ENCODE data around the gene ZNF69.
"Not testable (repeated sequence)": the region's sequence is repeated elsewhere in the genome, so short reads cannot be mapped to it uniquely, and the experiment has no call there.

ZNF69 gene

DNA sequence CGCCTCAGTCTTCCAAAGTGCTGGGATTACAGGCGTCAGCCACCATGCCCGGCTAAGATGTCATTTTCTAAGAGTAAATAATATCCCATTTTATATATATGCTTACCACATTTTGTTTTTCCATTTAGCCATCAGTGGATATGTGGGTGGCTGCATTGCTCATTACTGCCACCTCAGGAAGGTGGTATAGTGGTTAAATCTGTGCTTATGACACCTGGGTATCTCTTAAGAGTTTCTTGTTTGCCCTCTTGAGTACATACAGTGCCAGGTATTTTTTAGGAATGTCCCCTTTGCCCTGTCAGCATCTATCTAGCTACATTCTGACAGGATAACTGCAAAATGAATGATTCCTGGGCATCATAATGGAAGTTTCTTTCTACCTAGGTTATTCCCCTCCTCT is 14.6 kb downstream of the ZNF69 start:
- DNase-seq, result no peak

DNA sequence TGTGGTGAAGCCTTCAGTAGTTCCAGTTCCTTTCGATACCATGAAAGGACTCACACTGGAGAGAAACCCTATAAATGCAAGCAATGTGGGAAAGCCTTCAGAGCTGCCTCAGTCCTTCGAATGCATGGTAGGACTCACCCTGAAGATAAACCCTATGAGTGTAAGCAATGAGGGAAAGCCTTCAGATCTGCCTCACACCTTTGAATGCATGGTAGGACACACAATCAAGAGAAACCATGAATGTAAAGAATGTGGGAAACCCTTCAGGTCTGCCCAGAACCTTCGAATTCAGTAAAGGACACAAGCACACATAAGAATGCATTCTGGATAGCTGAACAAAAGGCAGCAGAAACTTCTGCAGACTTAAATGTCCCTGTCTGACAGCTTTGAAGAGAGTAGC is 18.3 kb downstream of the ZNF69 start:
- DNase-seq, result no peak

- not testable (repeated sequence) for DNase-seq
These were observed 24.4 kb downstream of the ZNF69 start for GRCh38 chr19:11911937-11912336.

DNA sequence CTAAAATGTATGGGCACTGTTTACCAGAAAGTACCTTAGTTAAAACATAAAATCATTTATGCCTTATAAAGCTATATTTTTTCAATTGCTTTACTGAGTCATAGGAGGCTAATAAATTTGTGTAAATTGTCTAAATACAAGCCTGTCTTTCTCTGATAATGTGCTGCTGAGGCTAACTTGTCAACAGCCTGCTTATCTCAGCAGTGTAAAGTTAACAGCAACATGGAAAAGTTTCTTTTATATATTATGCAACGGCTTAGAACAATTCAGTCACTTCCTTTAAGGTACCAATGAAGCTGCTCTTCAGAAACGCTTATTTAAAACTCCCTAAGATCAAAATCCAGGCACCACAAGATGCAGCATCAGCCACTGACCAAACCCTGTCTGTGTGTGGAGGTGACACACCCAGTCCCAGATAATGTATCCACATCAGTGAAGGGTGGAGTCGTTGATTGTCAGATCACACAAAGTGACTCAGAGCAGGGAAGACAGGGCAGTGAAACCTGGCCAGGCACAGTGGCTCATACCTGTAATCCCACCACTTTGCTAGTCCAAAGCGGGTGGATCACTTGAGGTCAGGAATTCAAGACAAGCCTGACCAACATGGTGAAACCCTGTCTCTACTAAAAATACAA is 27.0 kb downstream of the ZNF69 start:
- not testable (repeated sequence) for DNase-seq

DNA sequence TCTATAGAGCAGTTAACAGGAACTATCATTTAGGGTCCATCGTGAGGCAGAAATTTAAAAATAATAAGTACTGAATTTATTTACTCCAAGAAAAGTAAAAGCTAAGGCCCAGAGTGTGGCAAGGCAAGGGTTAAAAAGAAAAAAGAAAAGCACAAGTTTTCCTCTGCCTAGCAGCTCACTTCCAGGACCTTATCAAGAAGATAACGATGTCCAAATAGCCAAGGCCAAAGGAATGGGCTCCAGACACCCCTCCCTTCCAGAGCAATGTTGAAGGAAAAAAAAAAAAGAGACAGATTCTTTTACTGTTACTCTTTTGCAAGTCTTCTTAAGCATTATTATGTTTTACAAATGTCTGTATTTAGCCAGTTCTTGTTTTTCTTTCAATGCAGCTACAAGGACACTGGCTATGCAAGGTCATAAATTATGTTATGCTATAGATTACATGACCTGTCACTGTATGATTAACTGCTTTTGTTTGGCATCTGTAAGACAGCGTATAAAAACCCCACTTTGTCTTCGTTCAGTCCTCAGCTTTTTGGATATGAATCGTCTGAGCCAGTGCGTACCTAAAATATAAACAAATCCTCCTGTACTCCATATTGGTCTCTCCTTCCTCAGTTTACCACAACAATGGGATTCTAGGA is 34.4 kb downstream of the ZNF69 start:
- DNase-seq, result no peak

GRCh38 chr19:11924886-11925650 is 37.5 kb downstream of the ZNF69 start, which contains the start of gene ZNF700:
TSS of gene ZNF700 (plus strand) at chr19:11925107. CDS start at chr19:11925211, 104 bp downstream.
- peak; percentile 92 for DNase-seq

GRCh38 chr19:11925651-11926187 is 38.1 kb downstream of the ZNF69 start:
- DNase-seq, result not testable (repeated sequence)

GRCh38 chr19:11927227-11927626 is 39.6 kb downstream of the ZNF69 start:
- no peak for DNase-seq

GRCh38 chr19:11931051-11931450 is 43.5 kb downstream of the ZNF69 start:
- DNase-seq, result no peak

- no peak for DNase-seq
These were observed 43.9 kb downstream of the ZNF69 start for GRCh38 chr19:11931513-11931912.

DNA sequence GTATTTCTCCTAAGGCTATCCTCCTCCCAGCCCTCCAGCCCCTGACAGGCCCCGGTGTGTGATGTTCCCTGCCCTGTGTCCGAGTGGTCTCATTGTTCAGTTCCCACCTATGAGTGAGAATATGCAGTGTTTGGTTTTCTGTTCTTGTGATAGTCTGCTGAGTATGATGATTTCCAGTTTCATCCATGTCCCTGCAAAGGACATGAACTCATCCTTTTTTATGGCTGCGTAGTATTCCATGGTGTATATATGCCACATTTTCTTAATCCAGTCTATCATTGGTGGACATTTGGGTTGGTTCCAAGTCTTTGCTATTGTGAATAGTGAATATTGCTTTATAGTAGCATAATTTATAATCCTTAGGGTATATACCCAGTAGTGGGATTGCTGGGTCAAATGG is 48.2 kb downstream of the ZNF69 start:
- DNase-seq, result not testable (repeated sequence)

DNA sequence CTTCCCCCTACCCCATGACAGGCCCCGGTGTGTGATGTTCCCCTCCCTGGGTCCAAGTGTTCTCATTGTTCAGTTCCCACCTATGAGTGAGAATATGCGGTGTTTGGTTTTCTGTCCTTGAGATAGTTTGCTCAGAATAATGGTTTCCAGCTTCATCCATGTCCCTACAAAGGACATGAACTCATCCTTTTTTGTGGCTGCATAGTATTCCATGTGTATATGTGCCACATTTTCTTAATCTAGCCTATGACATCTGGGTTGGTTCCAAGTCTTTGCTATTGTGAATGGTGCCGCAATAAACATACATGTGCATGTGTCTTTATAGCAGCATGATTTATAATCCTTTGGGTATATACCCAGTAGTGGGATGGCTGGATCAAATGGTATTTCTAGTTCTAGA is 50.8 kb downstream of the ZNF69 start:
- not testable (repeated sequence) for DNase-seq

GRCh38 chr19:11941361-11941887 is 53.8 kb downstream of the ZNF69 start:
- not testable (repeated sequence) for DNase-seq

GRCh38 chr19:11942008-11942842 is 54.6 kb downstream of the ZNF69 start:
- DNase-seq, result no peak

DNA sequence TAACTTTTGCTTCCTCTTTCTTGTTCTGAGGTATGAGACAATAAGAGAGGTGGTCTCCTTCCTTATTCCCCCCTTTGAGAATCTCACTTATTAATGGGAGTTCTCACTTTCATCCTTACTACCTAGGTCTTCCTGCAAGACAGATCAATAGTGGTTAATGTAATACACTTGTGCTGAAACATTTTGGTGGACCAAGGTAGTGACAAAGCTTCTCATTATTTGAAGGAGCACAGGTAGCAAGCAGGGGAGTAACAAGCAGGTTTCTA is 55.2 kb downstream of the ZNF69 start:
- DNase-seq, result no peak

GRCh38 chr19:11944656-11945055 is 57.1 kb downstream of the ZNF69 start:
- no peak for DNase-seq

- no peak for DNase-seq
These were observed 61.1 kb downstream of the ZNF69 start for GRCh38 chr19:11948646-11949045.

- DNase-seq, result no peak
These were observed 61.6 kb downstream of the ZNF69 start for GRCh38 chr19:11949201-11949600.

DNA sequence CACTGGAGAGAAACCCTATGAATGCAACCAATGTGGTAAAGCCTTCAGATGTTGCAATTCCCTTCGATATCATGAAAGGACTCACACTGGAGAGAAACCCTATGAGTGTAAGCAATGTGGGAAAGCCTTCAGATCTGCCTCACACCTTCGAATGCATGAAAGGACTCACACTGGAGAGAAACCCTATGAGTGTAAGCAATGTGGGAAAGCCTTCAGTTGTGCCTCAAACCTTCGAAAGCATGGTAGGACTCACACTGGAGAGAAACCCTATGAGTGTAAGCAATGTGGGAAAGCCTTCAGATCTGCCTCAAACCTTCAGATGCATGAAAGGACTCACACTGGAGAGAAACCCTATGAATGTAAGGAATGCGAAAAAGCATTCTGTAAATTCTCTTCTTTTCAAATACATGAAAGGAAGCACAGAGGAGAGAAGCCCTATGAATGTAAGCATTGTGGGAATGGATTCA is 62.1 kb downstream of the ZNF69 start:
- DNase-seq, result not testable (repeated sequence)

DNA sequence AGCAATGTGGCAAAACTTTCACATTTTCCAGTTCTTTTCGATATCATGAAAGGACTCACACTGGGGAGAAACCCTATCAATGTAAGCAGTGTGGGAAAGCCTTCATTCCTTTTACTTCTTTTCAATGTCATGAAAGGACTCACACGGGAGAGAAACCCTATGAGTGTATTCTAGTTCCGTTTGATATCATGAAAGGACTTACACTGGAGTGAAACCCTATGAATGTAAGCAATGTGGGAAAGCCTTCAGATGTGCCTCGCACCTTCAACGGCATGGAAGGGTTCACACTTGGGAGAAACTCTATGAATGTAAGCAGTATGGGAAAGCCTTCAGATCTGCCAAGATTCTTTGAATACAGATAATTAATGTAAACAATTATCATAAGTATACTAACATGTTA is 62.7 kb downstream of the ZNF69 start:
- DNase-seq, result no peak
